ENCODE results near the gene ACP3.
A peak's percentile ranks its signal among the peaks of the same experiment; 100 is the strongest.

ACP3 gene

DNA sequence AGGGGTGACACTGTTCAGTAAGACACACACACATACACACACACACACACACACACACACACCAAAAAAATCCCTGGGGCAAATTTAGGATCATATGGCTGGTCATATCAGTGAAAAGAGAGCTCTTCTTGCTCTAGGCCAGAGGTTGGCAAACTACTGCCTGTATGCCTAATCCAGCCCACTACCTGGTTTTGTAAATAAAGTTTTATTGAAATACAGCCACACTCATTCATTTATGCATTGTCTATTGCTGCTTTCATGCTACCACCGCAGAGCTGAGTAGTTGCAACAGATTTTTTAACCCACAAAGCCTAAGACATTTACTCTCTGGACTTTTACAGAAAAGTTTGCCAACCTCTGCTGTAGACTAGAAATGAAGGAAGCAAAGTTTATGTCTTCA lies 30.6 kb downstream of the ACP3 start:
- no peaks in the 10 kb centered on the region for H3K9me3 ChIP-seq (ENCODE audit: insufficient read depth, low read length)
- TF ChIP-seq YY1 (IDR thresholded peaks at IDR 0.05; ENCODE audit: insufficient read depth, insufficient read length) (no peak), SUZ12 (IDR thresholded peaks at IDR 0.05; ENCODE audit: extremely low read depth, insufficient read depth, insufficient read length) (no peak), ZNF274 (IDR thresholded peaks at IDR 0.05; ENCODE audit: low read depth, low read length) (no peak)
- H3K4me1 ChIP-seq (ENCODE audit: insufficient read depth, insufficient read length), result no peaks in the 10 kb centered on the region
- no peak overlapping the region for H3K9ac ChIP-seq (ENCODE audit: insufficient read length, low read depth)
- no peak for DNase-seq (ENCODE audit: low read depth, low spot score)
- H3K27me3 ChIP-seq (ENCODE audit: insufficient read depth, insufficient read length), result no peaks in the 10 kb centered on the region
- no peak overlapping the region for H3K4me3 ChIP-seq (ENCODE audit: insufficient read length, low read depth)
- no peaks in the 10 kb centered on the region for H3K36me3 ChIP-seq (ENCODE audit: insufficient read depth, insufficient read length, low read length)

DNA sequence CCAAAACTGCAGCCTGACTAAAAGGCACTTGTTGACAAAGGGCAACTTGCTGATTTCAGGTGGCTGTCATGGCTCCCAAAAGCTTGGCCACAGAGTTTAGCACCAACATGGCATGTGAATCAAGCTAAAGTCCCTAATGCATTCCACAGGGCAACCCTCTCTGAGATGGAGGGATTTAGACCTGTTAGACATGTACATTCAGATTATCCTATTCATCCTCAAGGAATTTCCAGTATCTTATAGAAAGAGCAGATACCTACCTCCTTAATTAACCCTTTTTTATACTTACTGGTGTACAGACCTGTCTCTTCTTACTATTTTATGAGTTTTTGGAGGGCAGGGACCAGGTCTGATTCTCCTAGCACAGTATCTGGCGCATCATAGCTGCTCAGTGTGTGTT lies 31.3 kb downstream of the ACP3 start:
- Histone ChIP-seq H3K27me3 (ENCODE audit: insufficient read depth, insufficient read length) (no peaks in the 10 kb centered on the region), H3K9me3 (ENCODE audit: insufficient read depth, low read length) (no peaks in the 10 kb centered on the region), H3K9ac (ENCODE audit: insufficient read length, low read depth) (no peak overlapping the region), H3K4me3 (ENCODE audit: insufficient read length, low read depth) (no peak overlapping the region), H3K36me3 (ENCODE audit: insufficient read depth, insufficient read length, low read length) (no peaks in the 10 kb centered on the region), H3K4me1 (ENCODE audit: insufficient read depth, insufficient read length) (no peaks in the 10 kb centered on the region)
- TF ChIP-seq ZNF274 (IDR thresholded peaks at IDR 0.05; ENCODE audit: low read depth, low read length), result no peak
- no peak for TF ChIP-seq YY1 (IDR thresholded peaks at IDR 0.05; ENCODE audit: insufficient read depth, insufficient read length)
- TF ChIP-seq SUZ12 (IDR thresholded peaks at IDR 0.05; ENCODE audit: extremely low read depth, insufficient read depth, insufficient read length), result no peak
- no peak for DNase-seq (ENCODE audit: low read depth, low spot score)

DNA sequence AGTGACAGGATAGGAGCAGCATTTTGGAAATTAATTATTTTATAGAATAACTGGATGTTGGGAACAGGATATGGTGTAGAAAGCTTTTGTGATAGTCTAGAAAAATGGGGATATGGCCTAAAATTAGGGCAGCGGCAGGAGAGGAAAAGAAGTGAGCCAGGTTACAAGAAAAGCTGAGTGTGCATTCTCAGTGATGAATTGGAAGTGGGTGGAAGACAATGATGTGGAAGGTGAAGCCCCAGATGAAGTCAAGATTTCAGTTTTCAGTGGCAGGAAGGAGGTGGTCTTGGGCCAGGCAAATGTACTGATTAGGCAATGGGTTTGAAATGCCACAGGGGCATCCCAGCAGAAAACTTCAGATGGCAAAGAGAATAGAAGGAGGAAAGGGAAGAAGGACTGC lies 33.6 kb downstream of the ACP3 start:
- DNase-seq (ENCODE audit: low read depth, low spot score), result no peak

DNA sequence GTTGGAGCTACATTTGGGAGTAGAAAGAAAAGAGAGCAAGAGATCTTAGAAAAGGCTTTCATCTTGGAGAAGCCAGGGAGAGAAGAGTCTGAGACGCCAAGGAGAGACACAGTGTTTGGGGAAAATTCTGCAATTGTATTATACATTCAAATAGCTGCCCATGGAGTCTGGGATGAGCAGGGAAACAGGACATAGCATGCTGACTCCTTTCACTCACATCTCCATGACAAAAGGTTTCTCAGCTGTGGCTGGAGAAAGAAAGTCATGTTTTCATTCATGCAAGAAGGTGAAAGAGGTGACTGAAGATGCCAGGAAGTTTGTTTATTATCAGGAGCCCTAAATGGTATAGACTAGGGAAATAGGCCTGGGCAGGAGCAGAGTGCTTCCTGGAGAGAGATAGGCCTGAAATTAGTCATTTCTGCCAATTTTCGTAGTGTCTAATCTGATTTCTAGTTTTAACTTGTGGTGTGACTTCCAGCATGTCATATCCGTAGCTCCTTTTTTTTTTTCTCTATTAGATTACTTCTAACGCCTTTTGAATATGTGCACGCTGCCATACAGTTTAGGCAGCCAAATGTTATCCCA lies 34.1 kb downstream of the ACP3 start:
- H3K9me3 ChIP-seq (ENCODE audit: insufficient read depth, low read length), result no peaks in the 10 kb centered on the region
- no peaks in the 10 kb centered on the region for H3K36me3 ChIP-seq (ENCODE audit: insufficient read depth, insufficient read length, low read length)

More for the DNA sequence above, 33.6 kb downstream of the ACP3 start:
- Histone ChIP-seq H3K4me3 (ENCODE audit: insufficient read length, low read depth) (no peak overlapping the region), H3K27me3 (ENCODE audit: insufficient read depth, insufficient read length) (no peaks in the 10 kb centered on the region), H3K9me3 (ENCODE audit: insufficient read depth, low read length) (no peaks in the 10 kb centered on the region), H3K9ac (ENCODE audit: insufficient read length, low read depth) (no peak overlapping the region), H3K4me1 (ENCODE audit: insufficient read depth, insufficient read length) (no peaks in the 10 kb centered on the region), H3K36me3 (ENCODE audit: insufficient read depth, insufficient read length, low read length) (no peaks in the 10 kb centered on the region)
- TF ChIP-seq ZNF274 (IDR thresholded peaks at IDR 0.05; ENCODE audit: low read depth, low read length) (no peak), SUZ12 (IDR thresholded peaks at IDR 0.05; ENCODE audit: extremely low read depth, insufficient read depth, insufficient read length) (no peak), YY1 (IDR thresholded peaks at IDR 0.05; ENCODE audit: insufficient read depth, insufficient read length) (no peak)

DNA sequence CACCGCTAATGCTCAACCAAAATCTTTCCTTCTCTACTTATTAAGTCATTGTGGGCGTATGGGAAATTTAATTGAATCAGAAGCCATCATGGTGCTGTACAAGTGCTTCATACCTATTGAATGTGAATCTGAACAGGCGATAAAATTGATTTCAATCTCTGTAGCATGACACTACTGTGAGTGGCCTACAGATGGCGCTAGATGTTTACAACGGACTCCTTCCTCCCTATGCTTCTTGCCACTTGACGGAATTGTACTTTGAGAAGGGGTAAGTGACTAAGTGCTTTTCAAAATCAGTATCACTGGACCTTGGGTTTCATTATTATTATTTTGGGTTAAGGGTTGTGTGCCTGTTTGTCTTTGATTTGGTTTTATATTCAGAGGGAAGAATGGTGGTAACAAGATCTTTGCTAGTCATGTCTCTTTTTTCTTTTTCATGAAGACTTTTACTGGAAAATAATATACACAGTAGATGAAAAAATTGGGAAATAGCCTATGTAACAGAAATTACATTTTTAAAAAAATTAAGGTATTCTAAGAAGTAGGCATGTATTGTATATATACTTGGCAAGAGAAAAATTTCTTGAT lies 35.4 kb downstream of the ACP3 start:
- H3K9me3 ChIP-seq (ENCODE audit: insufficient read depth, low read length), result no peaks in the 10 kb centered on the region
- H3K4me3 ChIP-seq (ENCODE audit: insufficient read length, low read depth), result no peak overlapping the region
- no peaks in the 10 kb centered on the region for H3K27me3 ChIP-seq (ENCODE audit: insufficient read depth, insufficient read length)
- TF ChIP-seq YY1 (IDR thresholded peaks at IDR 0.05; ENCODE audit: insufficient read depth, insufficient read length) (no peak), ZNF274 (IDR thresholded peaks at IDR 0.05; ENCODE audit: low read depth, low read length) (no peak), SUZ12 (IDR thresholded peaks at IDR 0.05; ENCODE audit: extremely low read depth, insufficient read depth, insufficient read length) (no peak)
- no peaks in the 10 kb centered on the region for H3K36me3 ChIP-seq (ENCODE audit: insufficient read depth, insufficient read length, low read length)
- H3K4me1 ChIP-seq (ENCODE audit: insufficient read depth, insufficient read length), result no peaks in the 10 kb centered on the region
- DNase-seq (ENCODE audit: low read depth, low spot score), result peak; percentile 49
- H3K9ac ChIP-seq (ENCODE audit: insufficient read length, low read depth), result no peak overlapping the region

More for the DNA sequence above, 34.1 kb downstream of the ACP3 start:
- Histone ChIP-seq H3K4me1 (ENCODE audit: insufficient read depth, insufficient read length) (no peaks in the 10 kb centered on the region), H3K27me3 (ENCODE audit: insufficient read depth, insufficient read length) (no peaks in the 10 kb centered on the region), H3K9ac (ENCODE audit: insufficient read length, low read depth) (no peak overlapping the region), H3K4me3 (ENCODE audit: insufficient read length, low read depth) (no peak overlapping the region)
- TF ChIP-seq SUZ12 (IDR thresholded peaks at IDR 0.05; ENCODE audit: extremely low read depth, insufficient read depth, insufficient read length) (no peak), ZNF274 (IDR thresholded peaks at IDR 0.05; ENCODE audit: low read depth, low read length) (no peak), YY1 (IDR thresholded peaks at IDR 0.05; ENCODE audit: insufficient read depth, insufficient read length) (no peak)
- no peak for DNase-seq (ENCODE audit: low read depth, low spot score)

DNA sequence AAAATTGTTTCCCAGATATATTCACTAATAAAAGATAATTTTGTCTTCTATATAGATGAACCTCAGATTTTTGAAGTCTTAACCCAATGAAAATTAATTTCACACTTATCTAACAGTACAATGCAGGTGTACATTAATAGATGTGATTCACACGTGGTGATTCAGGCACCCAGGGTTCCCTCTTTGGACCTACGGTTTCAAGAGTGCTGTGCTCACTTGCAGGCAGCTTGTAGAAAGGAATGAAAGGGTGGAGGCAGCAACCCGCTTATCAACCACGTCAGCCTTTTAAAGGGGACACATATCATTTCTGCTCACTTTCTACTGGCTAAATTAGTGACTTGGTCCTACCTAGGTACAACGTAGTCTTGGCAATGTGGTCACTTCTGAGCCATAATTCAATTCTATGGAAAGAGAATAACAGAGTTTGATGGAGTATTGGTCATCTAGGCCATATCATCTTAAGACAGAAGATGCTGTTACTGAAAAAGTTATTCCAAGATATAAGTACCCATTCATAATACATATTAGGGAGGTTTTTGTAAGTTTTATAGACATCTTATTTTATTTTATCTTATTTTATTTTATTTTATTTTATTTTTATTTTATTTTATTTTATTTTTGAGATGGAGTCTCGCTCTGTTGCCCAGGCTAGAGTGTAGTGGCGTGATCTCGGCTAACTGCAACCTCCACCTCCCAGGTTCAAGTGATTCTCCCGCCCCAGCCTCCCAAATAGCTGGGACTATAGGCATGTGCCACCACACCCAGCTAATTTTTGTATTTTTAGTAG lies 37.9 kb downstream of the ACP3 start:
- Histone ChIP-seq H3K27me3 (ENCODE audit: insufficient read depth, insufficient read length) (no peaks in the 10 kb centered on the region), H3K9me3 (ENCODE audit: insufficient read depth, low read length) (no peaks in the 10 kb centered on the region), H3K4me1 (ENCODE audit: insufficient read depth, insufficient read length) (no peaks in the 10 kb centered on the region), H3K36me3 (ENCODE audit: insufficient read depth, insufficient read length, low read length) (no peaks in the 10 kb centered on the region), H3K4me3 (ENCODE audit: insufficient read length, low read depth) (no peak overlapping the region), H3K9ac (ENCODE audit: insufficient read length, low read depth) (no peak overlapping the region)
- TF ChIP-seq SUZ12 (IDR thresholded peaks at IDR 0.05; ENCODE audit: extremely low read depth, insufficient read depth, insufficient read length) (no peak), YY1 (IDR thresholded peaks at IDR 0.05; ENCODE audit: insufficient read depth, insufficient read length) (no peak), ZNF274 (IDR thresholded peaks at IDR 0.05; ENCODE audit: low read depth, low read length) (no peak)
- no peak for DNase-seq (ENCODE audit: low read depth, low spot score)

DNA sequence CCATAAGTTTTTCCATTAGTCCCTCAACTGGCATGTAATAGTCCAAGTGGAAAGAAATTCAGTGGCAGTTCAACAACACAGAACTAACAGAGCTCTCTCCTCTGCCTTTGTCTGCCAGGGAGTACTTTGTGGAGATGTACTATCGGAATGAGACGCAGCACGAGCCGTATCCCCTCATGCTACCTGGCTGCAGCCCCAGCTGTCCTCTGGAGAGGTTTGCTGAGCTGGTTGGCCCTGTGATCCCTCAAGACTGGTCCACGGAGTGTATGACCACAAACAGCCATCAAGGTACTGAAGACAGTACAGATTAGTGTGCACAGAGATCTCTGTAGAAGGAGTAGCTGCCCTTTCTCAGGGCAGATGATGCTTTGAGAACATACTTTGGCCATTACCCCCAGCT lies 39.4 kb downstream of the ACP3 start:
- Histone ChIP-seq H3K27me3 (ENCODE audit: insufficient read depth, insufficient read length) (no peaks in the 10 kb centered on the region), H3K4me1 (ENCODE audit: insufficient read depth, insufficient read length) (no peaks in the 10 kb centered on the region), H3K36me3 (ENCODE audit: insufficient read depth, insufficient read length, low read length) (no peaks in the 10 kb centered on the region), H3K9me3 (ENCODE audit: insufficient read depth, low read length) (no peaks in the 10 kb centered on the region), H3K9ac (ENCODE audit: insufficient read length, low read depth) (no peak overlapping the region), H3K4me3 (ENCODE audit: insufficient read length, low read depth) (no peak overlapping the region)
- TF ChIP-seq ZNF274 (IDR thresholded peaks at IDR 0.05; ENCODE audit: low read depth, low read length) (no peak), SUZ12 (IDR thresholded peaks at IDR 0.05; ENCODE audit: extremely low read depth, insufficient read depth, insufficient read length) (no peak), YY1 (IDR thresholded peaks at IDR 0.05; ENCODE audit: insufficient read depth, insufficient read length) (no peak)
- no peak for DNase-seq (ENCODE audit: low read depth, low spot score)
